Measurements from ENCODE around the gene TLDC2.
A peak's percentile ranks its signal among the peaks of the same experiment; 100 is the strongest.
"Not testable (repeated sequence)": the region's sequence is repeated elsewhere in the genome, so short reads cannot be mapped to it uniquely, and the experiment has no call there.

The TLDC2 gene

DNA sequence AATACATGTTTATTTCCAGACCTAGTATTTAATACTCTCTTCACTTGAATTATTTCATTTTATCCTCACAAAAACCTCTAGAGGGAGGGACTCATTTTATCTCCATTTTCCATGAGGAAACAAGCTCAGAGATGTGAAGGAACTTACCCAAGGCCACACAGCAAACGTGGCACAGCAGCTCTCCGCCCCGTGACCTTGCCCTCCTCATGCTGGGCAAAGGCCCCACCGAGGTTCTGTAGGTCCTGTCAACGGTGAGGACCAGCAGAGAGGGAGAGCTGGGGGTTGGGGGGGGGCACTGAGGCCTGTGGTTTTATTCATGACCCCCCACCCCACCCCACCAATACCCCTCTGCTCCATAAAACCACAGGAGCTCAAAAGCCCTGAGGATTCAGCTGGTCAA, 40.9 kb upstream of the TLDC2 start:
- no peak for DNase-seq (ENCODE audit: low read depth in 1 of 2, low spot score in 1 of 2)
- Histone ChIP-seq H3K4me3 (replicated peaks; ENCODE audit: insufficient read depth, low read length) (no peak overlapping the region; the same call in 1 of the 2 replicates), H3K27ac (replicated peaks) (peak overlapping the region; percentile 52), H3K27me3 (ENCODE audit: insufficient read depth, poor library complexity, severe bottlenecking) (no peaks in the 10 kb centered on the region)
- TF ChIP-seq POLR2AphosphoS5 (IDR thresholded peaks at IDR 0.05; ENCODE audit: low read depth) (no peak), GABPA (IDR thresholded peaks at IDR 0.05; ENCODE audit: low read depth) (no peak), SPI1 (IDR thresholded peaks at IDR 0.05; ENCODE audit: borderline replicate concordance, low read depth) (no peak)
- TF ChIP-seq, protein P1, sequence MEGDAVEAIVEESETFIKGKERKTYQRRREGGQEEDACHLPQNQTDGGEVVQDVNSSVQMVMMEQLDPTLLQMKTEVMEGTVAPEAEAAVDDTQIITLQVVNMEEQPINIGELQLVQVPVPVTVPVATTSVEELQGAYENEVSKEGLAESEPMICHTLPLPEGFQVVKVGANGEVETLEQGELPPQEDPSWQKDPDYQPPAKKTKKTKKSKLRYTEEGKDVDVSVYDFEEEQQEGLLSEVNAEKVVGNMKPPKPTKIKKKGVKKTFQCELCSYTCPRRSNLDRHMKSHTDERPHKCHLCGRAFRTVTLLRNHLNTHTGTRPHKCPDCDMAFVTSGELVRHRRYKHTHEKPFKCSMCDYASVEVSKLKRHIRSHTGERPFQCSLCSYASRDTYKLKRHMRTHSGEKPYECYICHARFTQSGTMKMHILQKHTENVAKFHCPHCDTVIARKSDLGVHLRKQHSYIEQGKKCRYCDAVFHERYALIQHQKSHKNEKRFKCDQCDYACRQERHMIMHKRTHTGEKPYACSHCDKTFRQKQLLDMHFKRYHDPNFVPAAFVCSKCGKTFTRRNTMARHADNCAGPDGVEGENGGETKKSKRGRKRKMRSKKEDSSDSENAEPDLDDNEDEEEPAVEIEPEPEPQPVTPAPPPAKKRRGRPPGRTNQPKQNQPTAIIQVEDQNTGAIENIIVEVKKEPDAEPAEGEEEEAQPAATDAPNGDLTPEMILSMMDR (IDR thresholded peaks at IDR 0.05; ENCODE audit: insufficient read depth, low read length), result no peak
- TF ChIP-seq, protein P2, sequence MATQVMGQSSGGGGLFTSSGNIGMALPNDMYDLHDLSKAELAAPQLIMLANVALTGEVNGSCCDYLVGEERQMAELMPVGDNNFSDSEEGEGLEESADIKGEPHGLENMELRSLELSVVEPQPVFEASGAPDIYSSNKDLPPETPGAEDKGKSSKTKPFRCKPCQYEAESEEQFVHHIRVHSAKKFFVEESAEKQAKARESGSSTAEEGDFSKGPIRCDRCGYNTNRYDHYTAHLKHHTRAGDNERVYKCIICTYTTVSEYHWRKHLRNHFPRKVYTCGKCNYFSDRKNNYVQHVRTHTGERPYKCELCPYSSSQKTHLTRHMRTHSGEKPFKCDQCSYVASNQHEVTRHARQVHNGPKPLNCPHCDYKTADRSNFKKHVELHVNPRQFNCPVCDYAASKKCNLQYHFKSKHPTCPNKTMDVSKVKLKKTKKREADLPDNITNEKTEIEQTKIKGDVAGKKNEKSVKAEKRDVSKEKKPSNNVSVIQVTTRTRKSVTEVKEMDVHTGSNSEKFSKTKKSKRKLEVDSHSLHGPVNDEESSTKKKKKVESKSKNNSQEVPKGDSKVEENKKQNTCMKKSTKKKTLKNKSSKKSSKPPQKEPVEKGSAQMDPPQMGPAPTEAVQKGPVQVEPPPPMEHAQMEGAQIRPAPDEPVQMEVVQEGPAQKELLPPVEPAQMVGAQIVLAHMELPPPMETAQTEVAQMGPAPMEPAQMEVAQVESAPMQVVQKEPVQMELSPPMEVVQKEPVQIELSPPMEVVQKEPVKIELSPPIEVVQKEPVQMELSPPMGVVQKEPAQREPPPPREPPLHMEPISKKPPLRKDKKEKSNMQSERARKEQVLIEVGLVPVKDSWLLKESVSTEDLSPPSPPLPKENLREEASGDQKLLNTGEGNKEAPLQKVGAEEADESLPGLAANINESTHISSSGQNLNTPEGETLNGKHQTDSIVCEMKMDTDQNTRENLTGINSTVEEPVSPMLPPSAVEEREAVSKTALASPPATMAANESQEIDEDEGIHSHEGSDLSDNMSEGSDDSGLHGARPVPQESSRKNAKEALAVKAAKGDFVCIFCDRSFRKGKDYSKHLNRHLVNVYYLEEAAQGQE (IDR thresholded peaks at IDR 0.05; ENCODE audit: insufficient replicate concordance, low read depth), result no peak

DNA sequence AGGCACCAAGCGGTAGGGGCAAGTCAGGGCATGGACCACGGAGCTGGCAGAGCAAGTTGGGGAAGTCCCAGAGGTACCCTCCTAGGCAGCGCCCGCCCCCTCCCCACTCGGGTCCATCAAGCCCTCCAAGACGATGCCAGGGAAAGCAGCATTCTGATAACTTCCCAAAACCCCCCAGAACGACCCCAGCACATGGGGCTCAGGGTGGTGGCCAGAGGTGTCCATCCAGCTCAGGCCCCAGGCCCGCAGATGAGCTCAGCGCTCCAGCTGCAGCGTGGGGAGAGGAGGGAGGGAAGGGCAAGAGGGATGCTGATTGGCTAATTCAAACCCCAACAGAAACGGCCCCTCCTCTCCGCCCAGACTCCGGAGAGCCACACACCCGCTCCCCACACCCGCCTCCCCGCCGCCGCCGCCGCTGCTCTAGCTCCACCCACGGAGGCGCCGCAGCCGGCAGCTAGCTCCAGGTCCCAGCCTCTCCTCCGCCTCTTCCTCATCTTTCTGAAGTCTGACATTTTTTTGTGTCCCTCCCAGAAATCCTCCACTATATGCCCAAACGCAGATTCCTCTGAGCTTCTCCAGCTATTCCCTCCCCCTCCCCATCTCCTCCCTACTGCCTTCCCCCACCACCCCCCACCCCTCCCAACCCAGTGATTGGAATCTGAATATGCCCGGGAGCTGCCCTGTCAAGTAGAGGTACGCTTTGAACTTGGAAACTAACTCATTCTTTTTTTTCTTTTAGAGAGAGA, 40.3 kb upstream of the TLDC2 start:
- TF ChIP-seq, protein P1 (IDR thresholded peaks at IDR 0.05; ENCODE audit: insufficient read depth, low read length), result no peak
- TF ChIP-seq GABPA (IDR thresholded peaks at IDR 0.05; ENCODE audit: low read depth) (no peak), POLR2AphosphoS5 (IDR thresholded peaks at IDR 0.05; ENCODE audit: low read depth) (peak; percentile 54)
- TF ChIP-seq, protein P2 (IDR thresholded peaks at IDR 0.05; ENCODE audit: insufficient replicate concordance, low read depth), result no peak
- H3K27ac ChIP-seq (replicated peaks), result peak overlapping the region; percentile 82
- DNase-seq (ENCODE audit: low read depth in 1 of 2, low spot score in 1 of 2), result peak; percentile 89 to 96

DNA sequence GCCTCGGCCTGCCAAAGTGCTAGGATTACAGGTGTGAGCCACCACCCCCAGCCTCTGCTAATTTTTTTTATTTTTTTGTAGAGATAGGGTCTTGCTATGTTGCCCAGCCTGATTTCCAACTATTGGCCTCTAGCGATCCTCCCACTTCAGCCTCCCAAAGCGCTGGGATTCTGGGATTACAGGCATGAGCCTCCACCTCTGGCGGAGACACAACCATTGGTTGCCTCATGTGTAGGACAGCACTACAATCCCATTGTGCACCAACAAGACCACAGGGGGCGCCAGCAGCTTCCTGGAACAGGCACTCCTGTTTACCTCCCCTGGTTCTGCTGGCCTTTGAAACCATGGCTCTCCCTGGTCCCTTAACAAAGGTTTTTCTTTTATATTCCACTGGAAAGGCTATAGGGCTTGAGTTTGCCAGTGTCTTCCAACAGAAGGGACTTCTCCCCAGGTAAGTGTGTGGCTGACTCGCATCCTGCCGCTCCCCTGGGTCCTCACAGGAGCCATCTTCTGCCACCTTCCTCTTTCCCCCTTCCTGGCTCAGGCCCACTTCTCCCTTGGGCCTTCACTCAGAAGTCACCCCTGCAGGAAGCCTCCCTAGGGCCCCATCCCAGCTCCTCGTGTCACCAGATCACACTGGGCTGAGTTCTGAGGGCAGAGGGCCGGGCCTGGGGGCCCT, 39.2 kb upstream of the TLDC2 start:
- peak overlapping the region; percentile 9 for H3K4me3 ChIP-seq (replicated peaks; ENCODE audit: insufficient read depth, low read length)
- no peaks in the 10 kb centered on the region for H3K27me3 ChIP-seq (ENCODE audit: insufficient read depth, poor library complexity, severe bottlenecking)
- DNase-seq (ENCODE audit: low read depth in 1 of 2, low spot score in 1 of 2), result peak; percentile 70 to 92
- peak overlapping the region; percentile 82 for H3K27ac ChIP-seq (replicated peaks)
- TF ChIP-seq GABPA (IDR thresholded peaks at IDR 0.05; ENCODE audit: low read depth) (no peak), SPI1 (IDR thresholded peaks at IDR 0.05; ENCODE audit: borderline replicate concordance, low read depth) (peak; percentile 67; the same call in 1 of the 2 replicates), POLR2AphosphoS5 (IDR thresholded peaks at IDR 0.05; ENCODE audit: low read depth) (peak; percentile 61; the same call in 1 of the 2 replicates)
- TF ChIP-seq, protein P1 (IDR thresholded peaks at IDR 0.05; ENCODE audit: insufficient read depth, low read length), result peak; percentile 76
- TF ChIP-seq, protein P2 (IDR thresholded peaks at IDR 0.05; ENCODE audit: insufficient replicate concordance, low read depth), result no peak

More for the DNA sequence above, 40.3 kb upstream of the TLDC2 start:
- Histone ChIP-seq H3K4me3 (replicated peaks; ENCODE audit: insufficient read depth, low read length) (peak overlapping the region; percentile 21), H3K27me3 (ENCODE audit: insufficient read depth, poor library complexity, severe bottlenecking) (no peaks in the 10 kb centered on the region)

DNA sequence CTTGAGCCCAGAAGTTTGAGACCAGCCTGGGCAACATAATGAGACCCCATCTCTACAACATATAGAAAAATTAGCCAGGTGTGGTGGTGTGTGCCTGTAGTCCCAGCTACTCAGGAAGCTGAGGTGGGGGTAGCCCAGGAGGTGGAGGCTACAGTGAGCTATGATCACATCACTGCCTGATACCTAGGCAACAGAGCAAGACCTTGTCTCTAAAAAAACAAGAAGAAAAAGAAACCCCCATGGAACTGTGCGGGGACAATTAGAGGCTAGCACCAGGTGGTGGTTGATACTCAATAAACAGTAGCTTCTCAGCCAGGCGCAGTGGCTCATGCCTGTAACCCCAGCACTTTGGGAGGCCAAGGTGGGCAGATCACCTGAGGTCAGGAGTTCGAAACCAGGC, 37.6 kb upstream of the TLDC2 start:
- not testable (repeated sequence) for DNase-seq (ENCODE audit: low read depth in 1 of 2, low spot score in 1 of 2); H3K27me3 ChIP-seq (ENCODE audit: insufficient read depth, poor library complexity, severe bottlenecking); H3K4me3 ChIP-seq (replicated peaks; ENCODE audit: insufficient read depth, low read length); H3K27ac ChIP-seq (replicated peaks)
